Measurements from ENCODE around the gene NELFE.
A peak's percentile ranks its signal among the peaks of the same experiment; 100 is the strongest.
"Not testable (repeated sequence)": the region's sequence is repeated elsewhere in the genome, so short reads cannot be mapped to it uniquely, and the experiment has no call there.

Gene NELFE, protein sequence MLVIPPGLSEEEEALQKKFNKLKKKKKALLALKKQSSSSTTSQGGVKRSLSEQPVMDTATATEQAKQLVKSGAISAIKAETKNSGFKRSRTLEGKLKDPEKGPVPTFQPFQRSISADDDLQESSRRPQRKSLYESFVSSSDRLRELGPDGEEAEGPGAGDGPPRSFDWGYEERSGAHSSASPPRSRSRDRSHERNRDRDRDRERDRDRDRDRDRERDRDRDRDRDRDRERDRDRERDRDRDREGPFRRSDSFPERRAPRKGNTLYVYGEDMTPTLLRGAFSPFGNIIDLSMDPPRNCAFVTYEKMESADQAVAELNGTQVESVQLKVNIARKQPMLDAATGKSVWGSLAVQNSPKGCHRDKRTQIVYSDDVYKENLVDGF

DNA sequence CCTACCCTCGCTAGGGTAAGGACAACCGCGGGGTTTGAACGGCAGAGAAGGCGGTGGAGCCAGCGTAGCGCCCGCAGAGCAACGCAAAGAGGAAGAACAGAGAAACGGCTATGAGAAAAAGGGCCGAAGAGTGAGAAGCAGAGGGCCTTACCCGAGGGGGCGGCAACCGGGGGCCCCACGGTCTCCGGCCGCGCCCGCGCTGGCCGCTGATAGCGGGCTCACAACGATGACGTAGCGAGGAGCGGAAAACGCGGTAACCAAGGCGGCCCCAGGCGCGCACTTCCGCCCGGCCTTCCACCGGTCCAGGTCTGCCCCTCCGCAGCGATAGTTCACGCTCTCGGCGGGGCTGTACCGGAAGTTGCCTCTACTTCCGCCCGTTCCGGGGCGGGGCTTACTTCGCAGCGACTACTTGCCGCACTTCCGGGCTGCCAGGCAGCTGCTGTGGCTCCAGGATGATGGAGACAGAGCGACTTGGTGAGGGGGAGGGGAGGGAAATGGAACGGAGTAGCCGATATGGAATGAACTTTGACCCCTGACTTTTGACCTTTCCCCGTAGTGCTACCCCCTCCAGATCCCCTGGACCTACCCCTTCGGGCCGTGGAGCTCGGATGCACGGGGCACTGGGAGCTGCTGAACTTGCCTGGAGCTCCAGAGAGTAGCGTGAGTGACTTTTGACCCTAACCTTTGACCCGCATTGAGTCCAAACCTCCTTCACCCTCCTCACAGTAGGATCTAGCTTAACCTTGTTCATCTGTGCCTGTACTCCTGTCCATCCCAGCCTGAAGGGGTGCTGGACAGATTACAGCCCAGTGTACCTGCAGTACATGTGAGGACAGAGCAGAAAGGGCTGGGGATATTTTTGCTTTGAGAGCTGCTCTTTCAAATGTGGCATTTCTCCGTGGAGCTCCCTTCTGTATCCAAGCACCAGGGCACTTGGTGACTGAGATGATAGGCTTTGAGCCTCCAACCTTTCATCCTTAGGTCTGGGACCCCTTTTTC lies at the start of gene NELFE, which contains the start of gene SKIC2:
TSS of gene NELFE (minus strand) at position 231 of the 999 bp plus-strand sequence. CDS start 525 bp downstream, outside the sequence.
TSS of gene SKIC2 (plus strand) at position 435 of the 999 bp plus-strand sequence. CDS start at position 453, 18 bp downstream.
- peak; percentile 95 to 99 for DNase-seq (ENCODE audit: low read depth in 2 of 2)

DNA sequence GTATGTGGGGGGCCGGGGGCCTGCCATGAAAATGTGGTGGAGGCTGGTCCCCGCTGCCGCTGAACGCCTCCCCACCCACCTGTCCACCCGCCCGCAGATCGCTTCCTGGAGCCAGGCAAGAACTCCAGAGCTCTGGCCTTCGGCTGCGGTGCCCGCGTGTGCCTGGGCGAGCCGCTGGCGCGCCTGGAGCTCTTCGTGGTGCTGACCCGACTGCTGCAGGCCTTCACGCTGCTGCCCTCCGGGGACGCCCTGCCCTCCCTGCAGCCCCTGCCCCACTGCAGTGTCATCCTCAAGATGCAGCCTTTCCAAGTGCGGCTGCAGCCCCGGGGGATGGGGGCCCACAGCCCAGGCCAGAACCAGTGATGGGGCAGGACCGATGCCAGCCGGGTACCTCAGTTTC lies 49.3 kb upstream of the NELFE start:
- not testable (repeated sequence) for DNase-seq (ENCODE audit: low read depth in 2 of 2)

DNA sequence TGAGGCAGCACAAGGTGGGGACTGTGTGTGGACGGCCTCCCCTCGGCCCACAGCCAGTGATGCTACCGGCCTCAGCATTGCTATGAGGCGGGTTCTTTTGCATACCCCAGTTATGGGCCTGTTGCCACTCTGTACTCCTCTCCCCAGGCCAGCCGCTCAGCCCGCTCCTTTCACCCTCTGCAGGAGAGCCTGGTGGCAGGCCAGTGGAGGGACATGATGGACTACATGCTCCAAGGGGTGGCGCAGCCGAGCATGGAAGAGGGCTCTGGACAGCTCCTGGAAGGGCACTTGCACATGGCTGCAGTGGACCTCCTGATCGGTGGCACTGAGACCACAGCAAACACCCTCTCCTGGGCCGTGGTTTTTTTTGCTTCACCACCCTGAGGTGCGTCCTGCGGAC lies 48.3 kb upstream of the NELFE start:
- not testable (repeated sequence) for DNase-seq (ENCODE audit: low read depth in 2 of 2)

DNA sequence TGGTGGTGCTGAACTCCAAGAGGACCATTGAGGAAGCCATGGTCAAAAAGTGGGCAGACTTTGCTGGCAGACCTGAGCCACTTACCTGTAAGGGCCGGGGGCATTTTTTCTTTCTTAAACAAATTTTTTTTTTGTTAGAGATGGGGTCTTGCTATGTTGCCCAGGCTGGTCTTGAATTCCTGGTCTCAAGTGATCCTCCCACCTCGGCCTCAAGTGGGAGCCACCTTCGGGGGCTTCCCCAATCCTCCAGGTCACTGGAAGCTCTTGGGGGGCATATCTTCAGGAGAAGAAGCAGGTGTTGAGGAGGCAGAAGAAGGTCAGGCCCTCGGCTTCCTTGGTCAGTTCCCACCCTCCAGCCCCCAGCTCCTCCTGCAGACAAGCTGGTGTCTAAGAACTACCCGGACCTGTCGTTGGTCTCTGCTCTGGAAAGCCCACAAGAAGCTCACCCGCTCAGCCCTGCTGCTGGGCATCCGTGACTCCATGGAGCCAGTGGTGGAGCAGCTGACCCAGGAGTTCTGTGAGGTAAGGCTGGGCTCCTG lies 47.3 kb upstream of the NELFE start:
- DNase-seq (ENCODE audit: low read depth in 2 of 2): not testable (repeated sequence)

DNA sequence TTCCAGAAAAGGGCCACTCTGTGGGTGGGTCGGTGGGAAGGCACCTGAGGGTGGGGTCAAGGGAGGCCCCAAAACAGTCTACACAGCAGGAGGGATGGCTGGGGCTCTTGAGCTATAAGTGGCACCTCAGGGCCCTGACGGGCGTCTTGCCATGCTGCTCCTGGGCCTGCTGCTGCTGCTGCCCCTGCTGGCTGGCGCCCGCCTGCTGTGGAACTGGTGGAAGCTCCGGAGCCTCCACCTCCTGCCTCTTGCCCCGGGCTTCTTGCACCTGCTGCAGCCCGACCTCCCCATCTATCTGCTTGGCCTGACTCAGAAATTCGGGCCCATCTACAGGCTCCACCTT lies 46.7 kb upstream of the NELFE start:
- not testable (repeated sequence) for DNase-seq (ENCODE audit: low read depth in 2 of 2)

DNA sequence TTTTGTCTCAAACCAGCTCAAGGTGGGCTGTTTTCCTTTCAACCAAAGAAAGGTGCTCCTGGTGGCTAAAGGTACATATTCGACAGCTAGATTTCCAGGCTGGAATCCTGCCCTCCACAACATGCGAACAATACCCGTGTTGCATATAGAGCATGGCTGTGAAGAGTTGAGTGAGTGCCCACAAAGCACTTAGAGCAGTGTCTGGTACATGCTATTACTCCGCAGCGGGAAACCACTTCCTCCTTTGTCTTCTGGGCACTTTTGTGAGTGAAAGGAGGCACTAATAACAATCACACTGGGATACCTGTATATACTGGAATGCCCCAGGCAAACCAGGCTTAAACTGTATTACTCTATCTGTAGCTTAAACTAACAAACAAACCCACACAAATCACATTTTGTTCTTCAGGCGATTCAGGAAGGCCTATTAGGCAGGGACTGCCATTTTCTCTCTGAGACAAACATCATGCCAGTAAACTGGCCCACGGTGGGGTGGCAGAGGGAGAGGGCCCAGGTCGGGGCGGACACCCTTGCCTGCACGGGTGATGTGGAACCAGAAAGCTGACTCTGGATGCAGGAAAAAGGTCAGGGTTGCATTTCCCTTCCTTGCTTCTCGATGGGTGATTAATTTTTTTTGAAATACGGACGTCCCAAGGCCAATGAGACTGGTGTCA lies 46.2 kb upstream of the NELFE start:
- DNase-seq (ENCODE audit: low read depth in 2 of 2): not testable (repeated sequence)

DNA sequence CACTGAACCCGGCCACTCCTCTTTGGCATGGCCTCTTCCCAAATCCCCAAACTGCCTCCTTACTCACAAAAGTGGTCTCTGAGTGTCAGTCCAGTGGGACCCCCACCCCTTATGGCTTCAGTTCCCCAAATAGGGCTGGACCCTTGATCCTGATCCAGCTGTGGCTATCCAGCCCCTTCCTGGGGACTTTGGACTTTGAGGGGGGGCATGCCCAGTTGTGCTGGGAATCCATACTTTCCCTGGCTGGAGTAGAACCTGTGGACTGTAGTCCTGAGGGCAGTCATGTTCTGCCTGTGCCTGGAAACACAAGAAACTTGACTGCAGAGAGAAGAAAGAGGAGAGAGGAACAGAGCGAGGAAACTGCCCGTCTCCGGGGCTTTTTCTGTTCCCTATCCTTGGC lies 45.6 kb upstream of the NELFE start:
- not testable (repeated sequence) for DNase-seq (ENCODE audit: low read depth in 2 of 2)

DNA sequence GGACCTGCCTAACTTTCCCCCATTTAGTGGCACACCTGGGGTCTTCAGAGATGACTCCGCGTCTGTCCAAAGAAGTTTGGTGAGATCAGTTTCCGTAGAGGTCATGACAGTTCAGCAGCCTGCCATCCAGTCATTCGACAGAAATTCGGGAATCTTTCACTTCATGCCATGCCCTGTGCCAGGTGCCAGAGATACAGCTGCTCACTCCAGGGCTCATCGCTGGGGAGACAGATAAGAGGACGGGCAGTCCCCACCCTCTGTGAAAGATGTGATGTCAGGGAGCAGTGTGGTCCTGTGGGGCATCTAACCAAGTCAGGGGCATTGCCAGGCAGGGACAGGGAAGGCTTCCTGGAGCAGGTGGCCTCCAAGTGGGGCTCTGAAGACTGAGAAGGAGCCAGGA lies 44.5 kb upstream of the NELFE start:
- DNase-seq (ENCODE audit: low read depth in 2 of 2): not testable (repeated sequence)

DNA sequence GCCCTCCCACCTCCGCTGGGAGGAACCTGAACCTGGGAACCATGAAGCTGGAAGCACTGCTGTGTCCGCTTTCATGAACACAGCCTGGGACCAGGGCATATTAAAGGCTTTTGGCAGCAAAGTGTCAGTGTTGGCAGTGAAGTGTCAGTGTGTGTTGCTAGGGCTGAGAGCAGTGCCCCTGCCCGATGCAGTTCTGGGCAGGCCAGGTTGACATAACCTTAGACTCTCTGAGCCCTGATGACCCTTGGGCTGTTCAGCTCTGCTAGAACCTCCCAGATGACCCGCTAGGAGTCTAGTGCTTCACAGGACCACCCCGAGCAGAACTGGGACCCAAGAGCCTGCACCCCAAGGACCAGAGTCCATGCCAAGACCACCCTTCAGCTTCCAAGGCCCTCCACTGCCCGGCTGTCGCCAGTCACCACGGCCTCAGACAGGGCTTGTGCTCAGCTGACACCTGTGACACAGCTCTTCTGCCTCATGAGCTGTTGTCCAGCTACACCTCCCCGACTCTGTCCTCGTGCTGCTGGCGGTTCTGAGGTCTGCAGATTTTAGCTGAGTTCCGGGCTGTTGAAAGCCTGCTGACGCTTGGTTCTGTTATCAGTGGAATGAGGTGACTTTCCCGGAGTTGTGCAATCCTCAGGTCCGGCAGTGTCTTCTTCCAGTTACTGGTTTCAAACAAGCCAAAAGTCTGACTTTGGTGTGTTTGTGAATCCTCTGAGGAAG lies 43.9 kb upstream of the NELFE start:
- not testable (repeated sequence) for DNase-seq (ENCODE audit: low read depth in 2 of 2)

DNA sequence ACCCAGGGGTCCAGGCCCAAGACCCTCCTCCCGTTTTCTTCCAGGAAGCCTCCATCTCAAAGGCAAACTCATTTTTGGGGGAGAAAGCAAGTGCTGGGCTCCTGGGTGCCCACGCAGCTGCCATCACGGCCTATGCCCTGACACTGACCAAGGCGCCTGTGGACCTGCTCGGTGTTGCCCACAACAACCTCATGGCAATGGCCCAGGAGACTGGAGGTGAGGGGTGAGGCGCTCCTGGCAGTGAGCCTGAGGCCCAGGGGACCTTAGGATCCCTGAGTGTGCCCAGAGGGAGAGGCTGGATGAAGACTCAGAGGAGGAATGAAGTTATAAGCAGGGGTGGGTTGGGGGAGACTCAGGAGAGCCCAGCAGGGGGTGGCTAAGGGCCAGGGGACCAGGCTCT lies 37.6 kb upstream of the NELFE start:
- not testable (repeated sequence) for DNase-seq (ENCODE audit: low read depth in 2 of 2)

DNA sequence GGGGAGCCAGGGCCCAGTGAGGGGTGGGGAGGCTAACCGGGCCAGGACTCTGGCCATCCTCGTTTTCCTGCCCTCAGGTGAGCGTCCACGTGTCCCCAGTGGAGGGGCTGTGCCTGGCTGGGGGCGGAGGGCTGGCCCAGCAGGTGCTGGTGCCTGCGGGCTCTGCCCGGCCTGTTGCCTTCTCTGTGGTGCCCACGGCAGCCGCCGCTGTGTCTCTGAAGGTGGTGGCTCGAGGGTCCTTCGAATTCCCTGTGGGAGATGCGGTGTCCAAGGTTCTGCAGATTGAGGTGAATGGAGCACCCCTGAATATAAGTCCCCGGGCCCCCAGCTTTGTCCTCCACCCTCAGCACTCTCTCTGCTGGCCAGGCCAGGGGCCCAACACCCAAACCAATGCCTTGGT lies 35.6 kb upstream of the NELFE start:
- not testable (repeated sequence) for DNase-seq (ENCODE audit: low read depth in 2 of 2)

DNA sequence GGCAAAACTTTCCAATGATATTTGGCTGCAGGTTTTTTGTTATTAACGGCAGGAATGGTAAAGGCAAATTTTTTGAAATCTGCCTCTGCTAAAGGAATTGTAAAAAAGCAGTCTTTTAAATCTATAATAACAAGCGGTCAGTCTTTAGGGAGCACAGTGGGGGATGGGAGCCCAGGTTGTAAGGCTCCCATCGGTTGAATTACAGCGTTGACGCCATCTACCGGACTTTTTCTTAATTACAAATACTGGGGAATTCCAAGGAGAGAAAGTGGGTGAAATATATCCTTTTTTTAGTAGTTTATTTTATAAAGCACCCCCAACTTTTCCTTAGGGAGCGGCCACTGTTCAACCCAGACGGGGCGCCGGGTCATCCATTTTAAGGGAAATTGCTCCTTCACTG lies 30.6 kb upstream of the NELFE start:
- DNase-seq (ENCODE audit: low read depth in 2 of 2): not testable (repeated sequence)

DNA sequence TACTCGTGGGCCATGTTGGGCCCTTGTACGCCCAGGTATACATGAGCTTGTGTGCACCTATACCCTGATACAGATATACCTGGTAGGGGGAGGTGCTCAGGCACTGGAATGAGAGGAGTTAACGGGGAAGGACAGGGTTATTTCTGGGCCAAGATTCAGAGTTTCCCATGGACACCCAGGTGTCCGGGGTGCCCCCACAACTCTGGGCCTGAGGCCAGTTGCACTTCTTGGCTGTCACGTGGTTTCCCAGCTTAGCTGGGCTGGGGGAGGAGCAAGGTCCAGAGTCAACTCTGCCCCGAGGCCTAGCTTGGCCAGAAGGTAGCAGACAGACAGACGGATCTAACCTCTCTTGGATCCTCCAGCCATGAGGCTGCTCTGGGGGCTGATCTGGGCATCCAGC lies 23.0 kb upstream of the NELFE start, which contains the start of gene C4A:
TSS of gene C4A (plus strand) at position 314 of the 400 bp plus-strand sequence. CDS start at position 365, 51 bp downstream.
- DNase-seq (ENCODE audit: low read depth in 2 of 2): not testable (repeated sequence)

DNA sequence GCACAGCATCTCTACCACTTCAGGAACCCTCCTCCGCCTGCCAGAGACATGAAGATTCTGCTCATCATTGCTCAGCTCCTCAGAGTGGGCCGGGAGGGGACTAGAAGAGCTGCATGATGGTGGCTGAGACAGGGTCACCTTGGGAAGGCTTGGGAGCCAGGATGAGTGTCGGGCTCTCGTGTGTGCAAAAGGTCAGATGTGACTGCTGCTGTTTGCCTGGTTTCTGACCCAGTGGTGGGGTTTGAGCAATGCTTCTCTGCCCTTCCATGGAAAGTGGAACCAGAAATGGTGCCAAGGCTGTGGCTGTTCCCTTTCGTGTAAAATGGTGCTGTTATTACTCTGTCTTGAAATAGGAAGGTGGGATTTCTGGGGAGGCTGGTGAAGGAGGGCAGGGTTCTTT lies 22.2 kb upstream of the NELFE start:
- DNase-seq (ENCODE audit: low read depth in 2 of 2): not testable (repeated sequence)

DNA sequence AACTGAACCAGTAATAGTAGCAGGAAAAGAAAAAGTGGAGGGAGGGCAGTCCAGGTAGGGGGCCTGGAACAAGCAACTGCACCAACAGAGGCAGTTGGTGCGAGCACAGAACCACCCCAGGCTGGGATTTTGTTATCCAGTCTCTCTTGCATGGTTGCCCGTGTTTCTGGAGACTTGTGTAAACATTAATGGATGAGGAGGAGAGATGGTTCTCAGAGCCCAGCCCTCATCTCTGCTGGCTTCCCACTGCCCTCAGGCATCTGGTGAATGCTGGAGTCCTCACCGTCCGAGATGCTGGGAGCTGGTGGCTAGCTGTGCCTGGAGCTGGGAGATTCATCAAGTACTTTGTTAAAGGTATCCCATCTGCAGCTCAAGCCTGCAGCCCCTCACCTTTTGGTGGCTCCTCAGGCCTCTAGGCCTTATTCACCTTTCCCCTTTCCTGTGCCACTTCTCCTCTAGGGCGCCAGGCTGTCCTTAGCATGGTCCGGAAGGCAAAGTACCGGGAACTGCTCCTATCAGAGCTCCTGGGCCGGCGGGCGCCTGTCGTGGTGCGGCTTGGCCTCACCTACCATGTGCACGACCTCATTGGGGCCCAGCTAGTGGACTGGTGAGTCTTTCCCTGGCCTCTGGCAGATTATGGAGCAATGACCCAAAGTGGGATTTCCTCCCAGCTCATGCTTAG lies 21.6 kb upstream of the NELFE start:
- not testable (repeated sequence) for DNase-seq (ENCODE audit: low read depth in 2 of 2)

DNA sequence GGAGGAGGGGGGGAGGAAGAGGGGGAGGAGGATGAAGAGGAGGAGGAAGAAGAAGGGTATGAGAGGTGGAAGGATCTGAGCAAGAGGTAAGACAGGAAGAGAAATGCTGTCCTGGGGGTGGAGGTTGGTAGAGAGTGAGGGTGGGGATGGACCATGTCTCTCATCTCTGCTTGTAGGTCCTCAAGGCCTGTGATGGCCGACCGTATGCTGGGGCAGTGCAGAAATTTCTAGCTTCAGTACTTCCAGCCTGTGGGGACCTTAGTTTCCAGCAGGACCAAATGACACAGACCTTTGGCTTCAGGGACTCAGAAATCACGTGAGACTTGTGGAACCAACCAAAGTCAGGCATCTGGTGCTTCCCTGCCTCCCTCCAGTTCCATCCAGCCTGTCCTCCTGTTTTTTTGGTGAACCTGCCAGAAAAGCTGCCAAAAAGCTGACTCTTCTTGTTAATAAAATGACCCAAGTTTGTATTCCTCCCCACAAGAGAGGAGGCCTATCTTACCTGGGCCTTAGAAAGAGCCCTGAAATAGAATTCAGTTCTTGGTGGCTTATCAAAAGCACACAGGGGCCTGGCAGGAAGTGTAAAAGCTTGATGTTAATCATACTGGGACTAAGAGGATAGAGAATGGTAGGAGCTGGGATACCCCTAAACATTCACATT lies 20.6 kb upstream of the NELFE start:
- DNase-seq (ENCODE audit: low read depth in 2 of 2): no peak

DNA sequence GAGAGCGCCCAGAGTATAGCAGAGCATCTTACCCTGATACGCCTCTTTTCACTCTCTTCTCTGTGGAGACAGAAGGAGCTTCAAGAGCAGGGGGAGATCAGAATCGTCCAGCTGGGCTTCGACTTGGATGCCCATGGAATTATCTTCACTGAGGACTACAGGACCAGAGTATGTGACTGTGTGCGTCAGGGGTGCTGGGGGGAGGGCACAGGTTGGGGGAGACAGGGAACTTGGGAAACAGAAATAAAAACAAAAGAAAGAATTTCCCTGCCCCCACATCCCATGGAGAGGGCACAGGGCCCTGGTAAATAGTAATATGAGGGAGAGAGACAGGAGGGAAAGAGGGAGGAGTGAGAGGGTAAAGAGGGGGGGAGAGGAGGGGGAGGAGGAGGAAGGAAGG lies 20.1 kb upstream of the NELFE start:
- DNase-seq (ENCODE audit: low read depth in 2 of 2): no peak

DNA sequence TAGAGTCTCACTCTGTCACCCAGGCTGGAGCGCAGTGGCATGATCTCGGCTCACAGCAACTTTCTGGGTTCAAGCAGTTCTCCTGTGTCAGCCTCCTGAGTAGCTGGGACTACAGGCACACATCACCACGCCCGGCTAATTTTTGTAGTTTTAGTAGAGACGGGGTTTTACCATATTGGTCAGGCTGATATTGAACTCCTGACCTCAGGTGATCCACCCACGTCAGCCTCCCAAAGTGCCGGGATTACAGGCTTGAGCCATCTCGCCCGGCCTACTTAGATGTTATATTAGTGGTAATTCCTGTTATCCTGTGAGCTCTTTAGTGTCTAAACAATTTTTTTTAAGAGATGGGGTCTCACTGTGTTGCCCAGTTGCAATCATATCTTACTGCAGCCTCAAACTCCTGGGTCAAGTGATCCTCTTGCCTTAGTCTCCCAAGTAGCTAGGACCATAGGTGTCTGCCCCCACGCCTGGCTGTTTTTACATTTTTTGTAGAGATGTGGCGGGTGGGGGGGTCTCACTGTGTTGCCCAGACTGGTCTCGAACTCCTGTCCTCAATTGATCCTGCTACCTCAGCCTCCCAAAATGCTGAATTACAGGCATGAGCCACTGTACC lies 19.2 kb upstream of the NELFE start:
- DNase-seq (ENCODE audit: low read depth in 2 of 2): no peak

DNA sequence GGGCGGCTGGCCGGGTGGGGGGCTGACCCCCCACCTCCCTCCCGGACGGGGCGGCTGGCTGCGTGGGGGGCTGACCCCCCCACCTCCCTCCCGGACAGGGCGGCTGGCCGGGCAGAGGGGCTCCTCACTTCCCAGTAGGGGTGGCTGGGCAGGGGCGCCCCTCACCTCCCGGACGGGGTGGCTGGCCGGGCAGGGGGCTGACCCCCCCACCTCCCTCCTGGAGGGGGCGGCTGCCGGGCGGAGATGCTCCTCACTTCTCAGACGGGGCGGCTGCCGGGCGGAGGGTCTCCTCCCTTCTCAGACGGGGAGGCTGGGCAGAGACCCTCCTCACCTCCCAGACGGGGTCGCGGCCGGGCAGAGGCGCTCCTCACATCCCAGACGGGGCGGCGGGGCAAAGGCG lies 17.3 kb upstream of the NELFE start:
- DNase-seq (ENCODE audit: low read depth in 2 of 2): not testable (repeated sequence)

All from stimulated activated CD8-positive, alpha-beta memory T cell treated with anti-CD3 and anti-CD28 coated beads, Interleukin-7, amount 100 ng/mL, for 1 hour (primary cell).